GM21515 (cell line): Measurements from ENCODE around the gene AUNIP.

ENCODE experiments used
- ATAC-seq: cut with Tn5 transposase; IDR thresholded peaks from one replicate; pipeline ENCODE4 v1.9.1; 2021; ENCODE audit not compliant: unreplicated experiment

Gene AUNIP

GRCh38 chr1:25858906-25859789, at the start of gene AUNIP:
Gene AUNIP, minus strand, starts transcription at chr1:25859457. Its CDS starts 100 bp downstream, at chr1:25859357.
- peak; percentile 71 for ATAC-seq

GRCh38 chr1:25909040-25909439, 49.8 kb upstream of the AUNIP start:
- ATAC-seq: no peak

GRCh38 chr1:25908161-25908560, 48.9 kb upstream of the AUNIP start:
- no peak for ATAC-seq

- ATAC-seq: no peak
These were observed 48.3 kb upstream of the AUNIP start for GRCh38 chr1:25907601-25908000.

DNA sequence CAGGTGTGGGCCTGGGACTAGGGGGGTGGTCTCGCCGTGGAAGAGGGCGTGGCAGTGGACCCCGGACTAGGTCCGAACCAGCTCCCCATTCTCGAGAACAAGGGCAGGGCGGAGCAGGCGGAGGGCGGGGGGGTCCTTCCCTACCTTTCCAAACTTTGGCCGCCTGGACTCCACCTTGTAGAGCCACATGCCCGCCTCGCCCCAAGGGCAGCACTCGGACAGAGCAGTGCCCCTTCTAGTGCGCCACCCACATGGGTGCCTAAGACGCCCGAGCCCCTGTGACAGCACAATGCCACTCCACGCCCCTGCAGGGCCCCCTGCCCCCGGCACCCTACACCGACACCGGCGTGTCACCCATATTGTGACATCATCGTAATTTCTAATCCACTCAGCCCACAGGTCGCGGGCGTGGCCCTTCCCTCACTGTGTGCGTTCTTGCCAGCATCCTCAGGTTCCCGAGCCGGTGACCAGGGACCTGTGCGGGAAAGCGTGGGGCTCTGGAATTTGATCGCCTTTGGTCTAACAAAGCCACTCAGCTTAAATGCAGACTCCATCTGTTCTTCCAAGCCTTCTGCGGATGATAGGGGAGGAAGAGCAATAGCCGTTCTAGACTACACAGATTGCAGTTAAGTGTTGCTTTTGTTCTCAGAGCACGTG, 47.5 kb upstream of the AUNIP start:
- no peak for ATAC-seq

GRCh38 chr1:25905680-25906643, 46.7 kb upstream of the AUNIP start, which contains the start of gene STMN1:
Gene STMN1, minus strand, starts transcription at chr1:25906419. Its CDS starts 1,743 bp downstream, at chr1:25904676.
- ATAC-seq: peak; percentile 44

DNA sequence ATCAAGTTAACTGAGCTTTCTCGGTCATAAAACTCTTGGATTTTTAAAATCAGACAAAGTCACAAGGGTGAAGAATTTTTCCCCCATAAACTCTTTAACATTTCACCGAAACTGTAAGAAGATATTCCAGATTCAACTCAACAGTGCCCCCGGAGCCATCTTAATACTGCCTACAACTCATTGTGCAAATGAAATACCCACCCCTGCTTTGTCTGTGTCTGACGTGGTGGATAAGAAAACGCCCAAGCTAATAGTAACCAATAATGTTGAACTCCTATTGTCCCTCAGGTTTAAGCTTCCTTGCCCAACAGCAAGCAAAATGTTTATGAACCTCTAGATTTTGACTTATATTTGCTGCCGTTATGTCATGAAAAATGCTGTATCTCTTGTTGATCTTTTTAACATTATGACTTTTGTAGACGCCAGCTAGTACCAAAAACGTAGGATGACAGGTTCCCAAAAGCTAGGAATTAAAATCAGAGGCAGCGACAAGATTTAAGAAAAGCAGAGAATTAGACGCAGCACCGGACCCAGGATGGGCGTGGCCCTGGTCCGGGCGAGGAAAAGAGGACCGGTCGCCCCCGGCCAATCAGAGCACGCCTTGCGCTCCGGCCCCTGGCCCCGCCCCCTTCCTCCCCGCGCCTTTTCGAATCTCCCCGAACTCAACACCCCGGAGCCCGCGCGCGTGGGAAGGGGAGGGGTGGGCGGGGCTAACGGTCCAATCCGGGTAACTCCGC, 45.9 kb upstream of the AUNIP start:
- ATAC-seq: peak; percentile 77

DNA sequence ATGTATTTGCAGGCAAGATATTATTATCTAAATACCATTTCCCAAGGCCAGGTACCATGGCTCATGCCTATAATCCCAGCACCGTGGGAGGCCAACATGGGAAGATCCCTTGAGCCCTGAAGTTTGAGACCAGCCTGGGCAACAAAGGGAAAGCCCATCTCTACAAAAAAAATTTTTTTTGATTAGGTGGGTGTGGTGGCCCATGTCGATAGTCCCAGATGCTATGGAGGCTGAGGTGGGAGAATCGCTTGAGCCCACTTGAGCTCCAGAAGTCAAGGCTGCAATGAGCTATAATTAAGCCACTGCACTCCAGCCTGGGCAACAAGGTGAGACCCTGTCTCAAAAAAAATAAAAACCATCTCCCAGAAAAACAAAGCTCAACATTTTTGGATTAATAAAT, 44.7 kb upstream of the AUNIP start:
- ATAC-seq: no peak

- ATAC-seq: no peak
These were observed 43.2 kb upstream of the AUNIP start for GRCh38 chr1:25902462-25902861.

DNA sequence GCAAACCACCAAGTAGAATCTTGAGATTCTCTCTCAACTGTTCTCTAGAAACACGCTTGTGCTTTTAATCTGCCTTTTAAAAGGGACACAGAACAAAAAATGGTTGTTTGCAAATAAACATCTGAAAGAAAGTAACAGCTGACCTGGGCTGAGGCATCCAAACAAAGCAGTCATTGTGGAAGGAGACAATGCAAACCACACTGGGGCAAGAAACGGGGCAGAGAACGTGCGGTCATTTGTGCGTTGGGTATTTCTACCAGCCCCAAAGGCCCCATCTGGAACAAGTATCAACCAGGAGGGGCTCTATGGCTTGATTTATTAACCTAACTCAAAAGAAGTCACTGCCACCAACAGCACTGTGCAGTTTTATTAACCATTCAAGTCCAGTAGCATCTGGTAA, 41.0 kb upstream of the AUNIP start:
- ATAC-seq: no peak

DNA sequence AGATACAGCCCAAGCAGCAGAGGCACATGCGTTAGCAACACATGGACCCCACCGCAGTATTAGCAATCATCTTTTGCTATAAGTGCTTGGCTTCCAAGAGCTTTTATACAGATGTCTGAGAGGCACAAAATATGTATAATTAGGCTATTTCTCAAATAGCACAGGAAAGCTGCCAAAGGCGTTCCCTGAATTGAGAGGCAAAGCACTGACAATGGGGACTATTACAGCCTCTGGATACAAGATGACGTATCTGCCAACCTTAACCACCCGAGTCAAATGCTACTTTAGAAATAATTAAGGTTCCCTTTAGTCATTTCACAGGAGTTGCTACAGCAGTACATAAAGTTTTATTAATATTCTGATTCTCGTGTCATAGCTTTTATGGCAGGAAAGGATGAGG, 40.5 kb upstream of the AUNIP start:
- no peak for ATAC-seq

DNA sequence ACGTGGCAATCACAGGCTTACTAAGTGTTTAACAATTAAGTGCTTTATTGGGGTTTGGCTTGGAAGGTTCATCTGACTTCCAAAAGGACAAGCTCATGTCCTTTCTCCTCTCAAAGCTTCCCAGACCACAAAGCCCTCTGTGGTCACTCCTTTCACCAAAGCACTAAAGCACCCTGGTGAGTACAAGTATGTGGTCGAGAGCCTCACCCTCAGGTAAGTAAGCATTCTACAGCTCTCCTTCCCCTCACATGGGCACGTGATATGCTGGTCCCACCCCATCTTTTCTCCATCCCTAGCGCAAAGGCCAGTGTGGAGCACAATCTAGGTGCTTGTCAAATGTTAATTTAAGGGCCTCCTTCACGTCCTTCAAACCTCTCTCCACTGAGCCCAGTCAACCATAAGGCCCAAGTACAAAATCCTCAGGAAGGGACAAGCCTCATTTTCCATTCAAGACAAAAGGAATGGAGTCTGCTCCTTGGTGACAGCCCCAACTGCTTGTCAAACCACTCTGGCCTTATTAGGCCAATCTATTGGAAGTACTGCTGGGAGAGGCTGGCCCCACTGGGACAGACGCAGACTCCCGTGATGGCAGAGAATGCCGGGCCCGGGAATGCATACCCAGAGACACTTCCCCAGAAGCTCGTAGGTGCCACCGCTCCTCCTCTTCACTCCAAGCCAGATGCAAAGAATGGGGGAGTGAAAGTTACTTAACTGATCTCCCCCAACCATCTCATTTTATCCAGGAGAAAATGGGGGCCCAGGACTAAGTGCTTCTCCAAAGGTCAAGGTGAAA, 39.2 kb upstream of the AUNIP start:
- no peak for ATAC-seq

DNA sequence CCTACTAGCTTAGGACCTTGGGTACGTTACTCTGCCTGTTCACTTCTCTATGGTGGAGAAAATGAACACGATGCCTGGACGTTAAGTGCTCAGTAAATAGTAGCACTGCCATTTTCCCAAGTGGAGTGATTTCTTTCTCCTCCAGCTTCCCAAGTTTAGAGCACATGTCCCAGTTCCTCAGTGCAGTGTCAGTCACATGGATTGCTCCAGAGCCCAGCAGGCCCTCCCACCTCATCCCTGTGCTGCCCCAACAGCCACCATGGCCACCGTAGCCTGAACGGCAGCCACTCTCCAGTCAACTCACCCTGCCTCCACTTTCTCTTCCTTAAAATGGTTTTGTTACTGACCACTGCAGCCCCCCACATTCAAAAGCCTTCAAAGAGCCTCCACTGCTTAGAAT, 38.5 kb upstream of the AUNIP start:
- ATAC-seq: no peak

DNA sequence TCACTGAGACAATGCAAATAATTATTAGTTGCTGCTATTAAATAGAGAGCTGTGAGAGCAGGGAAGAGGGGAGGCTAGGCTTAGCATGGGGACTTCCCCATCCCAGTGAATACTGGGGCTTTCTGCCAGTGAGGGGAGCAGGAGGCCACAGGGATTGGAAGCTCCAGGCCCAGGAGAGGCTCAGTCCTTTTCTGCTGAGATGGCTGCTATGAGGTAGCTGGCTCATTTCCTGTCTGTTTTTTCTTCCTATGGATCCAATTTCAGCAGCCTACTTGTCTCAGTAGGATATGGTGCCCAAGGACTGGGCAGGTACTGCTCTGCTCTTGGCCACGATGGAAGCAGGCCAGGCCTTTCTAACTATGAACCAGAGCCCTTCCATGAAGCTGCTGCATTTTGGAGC, 37.0 kb upstream of the AUNIP start:
- ATAC-seq: no peak

DNA sequence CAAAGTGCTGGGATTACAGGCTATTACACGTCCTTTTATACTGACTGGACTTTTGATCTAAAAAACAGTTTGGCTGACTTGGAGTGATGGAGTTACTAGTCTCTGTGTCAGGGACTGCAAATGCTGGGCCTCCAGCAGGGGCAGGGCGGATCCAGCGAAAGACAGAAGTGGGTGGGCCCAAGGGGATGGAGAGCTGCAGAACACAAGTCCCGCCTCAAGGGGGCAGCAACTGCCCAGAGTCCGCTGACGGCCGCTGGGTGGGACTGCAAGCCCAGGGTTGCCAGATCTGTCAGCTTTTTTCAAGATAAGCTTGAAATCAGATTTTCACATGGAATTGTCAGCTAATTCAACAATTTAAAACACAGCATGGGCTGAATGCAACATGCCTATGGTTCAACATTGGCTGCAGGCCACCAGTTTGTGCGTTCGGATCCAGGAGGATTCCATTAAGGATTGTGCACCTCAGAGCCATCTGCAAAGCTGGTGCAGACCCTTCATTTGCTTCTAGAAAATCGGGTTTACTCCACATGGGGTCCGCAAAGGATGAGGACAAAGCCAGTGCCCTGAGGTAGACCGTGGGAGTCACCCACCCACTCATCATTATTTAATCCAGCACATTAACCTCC, 36.2 kb upstream of the AUNIP start:
- peak; percentile 79 for ATAC-seq

DNA sequence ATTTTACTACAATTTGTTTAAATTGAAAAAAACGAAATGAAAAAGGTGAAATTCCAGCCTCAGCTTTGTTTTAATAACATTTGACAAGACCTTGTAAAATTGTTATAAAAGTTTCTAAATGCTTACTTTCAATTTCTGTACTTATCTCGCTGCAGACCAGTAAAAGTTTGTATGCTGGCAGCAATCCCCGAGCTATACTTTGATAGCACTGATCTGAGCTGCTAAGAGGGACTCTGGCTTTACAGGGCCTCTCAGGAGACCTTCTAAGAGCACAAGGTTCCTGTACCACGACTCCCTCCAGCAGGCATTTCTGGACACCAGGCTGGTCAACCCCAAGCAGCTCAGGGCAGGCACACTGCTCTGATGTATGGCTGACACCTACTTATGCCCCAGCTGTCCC, 33.9 kb upstream of the AUNIP start:
- ATAC-seq: no peak

DNA sequence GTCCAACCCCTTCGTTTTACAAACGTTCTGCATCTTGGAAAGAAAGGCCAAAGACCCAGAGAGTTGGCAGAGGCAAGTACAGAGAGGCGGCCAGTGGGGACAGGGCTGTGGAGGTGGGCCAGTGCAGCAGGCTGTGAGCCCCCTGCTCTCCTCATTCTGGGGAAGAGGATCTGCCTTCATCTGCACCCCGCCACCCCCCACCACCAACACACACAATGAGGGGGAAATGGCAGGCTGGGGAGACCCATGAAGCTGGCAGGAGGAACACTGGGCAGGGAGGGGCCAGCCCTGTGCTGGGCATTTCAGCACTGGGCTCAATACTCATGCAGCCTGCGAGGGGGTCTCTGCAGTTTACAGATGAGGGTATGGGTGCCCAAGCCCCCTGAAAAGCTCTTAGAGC, 32.3 kb upstream of the AUNIP start:
- ATAC-seq: no peak

DNA sequence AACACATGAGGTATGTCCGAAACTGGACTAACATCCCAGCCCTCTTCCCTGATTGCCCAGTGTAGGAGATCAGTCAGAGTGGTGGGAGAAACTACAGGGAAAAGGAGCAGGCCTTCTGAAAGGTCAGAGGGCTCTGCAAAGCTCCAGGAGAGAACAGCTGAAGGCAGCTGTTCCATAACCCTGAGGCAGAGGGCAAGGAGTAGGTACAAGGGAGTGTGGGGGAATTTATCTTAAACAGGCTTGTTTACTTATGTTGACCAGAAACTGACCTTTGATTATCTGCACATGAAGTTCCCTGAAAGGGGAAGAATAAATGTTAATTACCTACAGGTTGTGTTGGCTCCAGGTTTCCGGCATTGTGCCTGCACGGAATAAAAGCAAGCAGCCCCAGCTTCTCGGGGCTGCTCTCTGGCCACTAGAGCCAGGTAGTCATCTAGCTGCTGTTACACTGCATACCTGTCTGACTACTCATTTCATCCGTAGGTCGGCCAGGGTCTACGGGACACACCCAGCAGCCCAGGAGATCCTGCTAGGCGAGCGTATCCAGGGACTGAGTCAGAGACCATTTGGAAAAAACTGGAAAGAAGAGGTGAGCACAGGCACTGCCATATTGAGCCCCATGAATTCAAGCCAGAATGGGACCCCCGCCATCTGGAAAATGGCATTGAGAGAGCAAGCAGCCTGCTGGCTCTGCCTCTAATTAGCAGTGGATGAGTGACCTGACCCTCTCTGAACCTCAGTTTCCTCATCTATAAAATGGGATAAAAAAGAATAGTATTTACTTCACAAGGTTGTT, 31.2 kb upstream of the AUNIP start:
- ATAC-seq: no peak
